Ovary (tissue), 9 donors: ENCODE measurements around the gene MLPH. TPM values are rescaled to one million over a fixed set of nuclear protein-coding genes. Genes with fewer than 3 reads are reported as not detected.
A peak's percentile ranks its signal among the peaks of the same experiment; 100 is the strongest.

ENCODE experiments used
- DNase-seq, 5 donors: peaks; one replicate each; pipeline ENCODE4 v3.0.0-alpha.2; 2019 to 2020
- H3K27ac ChIP-seq, 2 donors: fragments of 200-600 bp; one replicate each; pipeline versions ENCODE4 v1.5.1 to v1.8.0; 2019 to 2022
- H3K27me3 ChIP-seq: fragments of 200-600 bp; one replicate; pipeline ENCODE4 v1.8.0; 2022
- H3K36me3 ChIP-seq: fragments of 200-600 bp; sonication (generic); one replicate; pipeline ENCODE4 v1.5.1; 2019
- H3K4me1 ChIP-seq: one replicate; pipeline ENCODE4 v1.8.1; 2013; ENCODE audit warnings: mild to moderate bottlenecking, moderate library complexity; ENCODE audit not compliant: insufficient read depth
- H3K4me3 ChIP-seq: fragments of 200-600 bp; sonication (generic); one replicate; pipeline ENCODE4 v1.5.1; 2017
- H3K9me3 ChIP-seq, 2 donors: fragments of 200-600 bp in 1 of 2; sonication (generic) in 1 of 2; one replicate each; pipeline versions ENCODE4 v1.5.1 to v1.8.1; 2013 to 2019; ENCODE audit warnings: mild to moderate bottlenecking in 1 of 2, moderate library complexity in 1 of 2
- EP300 ChIP-seq: sonication (generic); formaldehyde crosslinking; IDR thresholded peaks from one replicate; pipeline ENCODE4 v1.6.1; 2017; ENCODE audit warnings: antibody characterized with exemption
- POLR2A ChIP-seq: fragments of 450-650 bp; IDR thresholded peaks from one replicate; pipeline ENCODE4 v1.6.1; 2017; ENCODE audit warnings: antibody characterized with exemption, mild to moderate bottlenecking, moderate library complexity
- WGBS, 3 donors: extraction: QIAGEN DNeasy Blood & Tissue Kit in 1 of 3; methylation state at CpG; one replicate each; pipeline versions ENCODE4 v1.1.5 to v1.1.7; 2013 to 2017; 5-methylcytosine and 5-hydroxymethylcytosine counted together
- intact Hi-C, 4 donors: fragments of 100-400 bp; cut with DNase I; formaldehyde crosslinking; loops; one replicate each; pipeline versions ENCODE4 v1.11.0 to v1.15.1; 2022 to 2023
- polyA plus RNA-seq, 2 donors: library from polyadenylated mRNA; stranded (reverse); fragments of 200-250 nt in 1 of 2; fragments of 350-450 nt in 1 of 2; fragmentation: Illumina TruSeq in 1 of 2; extraction: RNeasy Lipid Tissue Mini Kit (QIAGEN cat#74804) in 1 of 2; gene quantifications; one replicate each; pipeline ENCODE4 v1.2.3, GENCODE V29; 2013 to 2014
- total RNA-seq, 7 donors: library from RNA; depleted of rRNA in 2 of 7; stranded (reverse); fragments of >200 nt in 2 of 7; fragmentation: NEBNext Ultra II Directional in 3 of 7; extraction: Animal tissue kit (Norgen Biotek cat#: 25700) in 3 of 7; gene quantifications; one replicate each; pipeline versions ENCODE4 v1.1.0 to v1.2.4, GENCODE V29; 2016 to 2023
- TF ChIP-seq, protein P1 (sequence below), 3 donors: fragments of 450-650 bp in 2 of 3; fragments of 200-600 bp in 1 of 3; IDR thresholded peaks; one replicate each; pipeline versions ENCODE4 v1.5.1 to v1.8.0; 2016 to 2022; ENCODE audit warnings: antibody characterized with exemption in 3 of 3, mild to moderate bottlenecking in 1 of 3
- donor health status: DM: no; HTN: no; CAD: no; lungs with moderate emphysema.
- donor health status: DM: no; HTN: no; CAD: no.
- donor health status: Bipolar disorder and iron deficiency.
- donor health status: DM: yes; HTN: yes; CAD: no.
- donor health status: DM: no; HTN: no; CAD: no.
- donor health status: DM: yes; HTN: yes; CAD: no.

Gene MLPH
- total and polyA plus RNA-seq, 9 donors: 7.8 to 67.5 (median 23.3) TPM

- DNase-seq: no peak
- H3K36me3 ChIP-seq: no peaks in the 10 kb centered on the region
- no peak overlapping the region for H3K27ac ChIP-seq
- intact Hi-C loops: loop anchor here in 1 of 4 donors (5.0 kb wide), 1 partner anchor 45 kb away; no protein-coding TSS in a partner anchor
- no peaks in the 10 kb centered on the region for H3K9me3 ChIP-seq
- TF ChIP-seq EP300 (no peak), POLR2A (no peak)
- TF ChIP-seq, protein P1, sequence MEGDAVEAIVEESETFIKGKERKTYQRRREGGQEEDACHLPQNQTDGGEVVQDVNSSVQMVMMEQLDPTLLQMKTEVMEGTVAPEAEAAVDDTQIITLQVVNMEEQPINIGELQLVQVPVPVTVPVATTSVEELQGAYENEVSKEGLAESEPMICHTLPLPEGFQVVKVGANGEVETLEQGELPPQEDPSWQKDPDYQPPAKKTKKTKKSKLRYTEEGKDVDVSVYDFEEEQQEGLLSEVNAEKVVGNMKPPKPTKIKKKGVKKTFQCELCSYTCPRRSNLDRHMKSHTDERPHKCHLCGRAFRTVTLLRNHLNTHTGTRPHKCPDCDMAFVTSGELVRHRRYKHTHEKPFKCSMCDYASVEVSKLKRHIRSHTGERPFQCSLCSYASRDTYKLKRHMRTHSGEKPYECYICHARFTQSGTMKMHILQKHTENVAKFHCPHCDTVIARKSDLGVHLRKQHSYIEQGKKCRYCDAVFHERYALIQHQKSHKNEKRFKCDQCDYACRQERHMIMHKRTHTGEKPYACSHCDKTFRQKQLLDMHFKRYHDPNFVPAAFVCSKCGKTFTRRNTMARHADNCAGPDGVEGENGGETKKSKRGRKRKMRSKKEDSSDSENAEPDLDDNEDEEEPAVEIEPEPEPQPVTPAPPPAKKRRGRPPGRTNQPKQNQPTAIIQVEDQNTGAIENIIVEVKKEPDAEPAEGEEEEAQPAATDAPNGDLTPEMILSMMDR (IDR thresholded peaks at IDR 0.05): no peak
- 20 to 28% (median 25%) methylated on average over 11 of the region's 11 CpGs for WGBS, 3 donors
- peaks cover 14% of the 10 kb centered on the region for H3K4me1 ChIP-seq
- no peaks in the 10 kb centered on the region for H3K27me3 ChIP-seq
- no peak overlapping the region for H3K4me3 ChIP-seq
Measured at GRCh38 chr2:237556773-237557632, 70.0 kb downstream of the MLPH start.

- intact Hi-C loops: loop anchor here in 1 of 4 donors (5.0 kb wide), 1 partner anchor 45 kb away; no protein-coding TSS in a partner anchor
- peak in 1 of 5 donors; percentile 10 for DNase-seq
- no peak for TF ChIP-seq EP300
- no peak for TF ChIP-seq POLR2A
- TF ChIP-seq, protein P1 (IDR thresholded peaks at IDR 0.05): no peak
- Histone ChIP-seq H3K4me1 (peaks cover 14% of the 10 kb centered on the region), H3K36me3 (no peaks in the 10 kb centered on the region), H3K9me3 (no peaks in the 10 kb centered on the region), H3K27me3 (no peaks in the 10 kb centered on the region), H3K4me3 (no peak overlapping the region), H3K27ac (no peak overlapping the region)
- 32 to 41% (median 36%) methylated on average over 4 of the region's 4 CpGs for WGBS, 3 donors
Measured at GRCh38 chr2:237557633-237558015, 70.6 kb downstream of the MLPH start.

GRCh38 chr2:237558961-237559641 lies 72.0 kb downstream of the MLPH start:
- Histone ChIP-seq H3K4me1 (peaks cover 14% of the 10 kb centered on the region), H3K27ac (no peak overlapping the region), H3K36me3 (no peaks in the 10 kb centered on the region), H3K27me3 (no peaks in the 10 kb centered on the region), H3K9me3 (no peaks in the 10 kb centered on the region), H3K4me3 (no peak overlapping the region)
- 23 to 26% (median 24%) methylated on average over 22 of the region's 22 CpGs for WGBS, 3 donors
- DNase-seq: peak; percentile 80 to 93 (median 87)
- no peak for TF ChIP-seq EP300
- TF ChIP-seq, protein P1 (IDR thresholded peaks at IDR 0.05): peak in 1 of 3 donors; percentile 7
- intact Hi-C loops: loop anchor here in 1 of 4 donors (5.0 kb wide), 1 partner anchor 47 kb away; no protein-coding TSS in a partner anchor

- intact Hi-C loops: loop anchor here in 1 of 4 donors (2.0 kb wide), 1 partner anchor 44 kb away; no protein-coding TSS in a partner anchor
- H3K4me3 ChIP-seq: no peak overlapping the region
- TF ChIP-seq, protein P1 (IDR thresholded peaks at IDR 0.05): no peak
- no peak for TF ChIP-seq POLR2A
- no peak for TF ChIP-seq EP300
- H3K36me3 ChIP-seq: no peaks in the 10 kb centered on the region
- peaks cover 14% of the 10 kb centered on the region for H3K4me1 ChIP-seq
- no peaks in the 10 kb centered on the region for H3K27me3 ChIP-seq
- H3K9me3 ChIP-seq: no peaks in the 10 kb centered on the region
- 84 to 92% (median 91%) methylated on average over 7 of the region's 7 CpGs for WGBS, 3 donors
- DNase-seq: peak in 2 of 5 donors; percentile 22 to 37
- H3K27ac ChIP-seq: no peak overlapping the region
Measured at GRCh38 chr2:237561221-237561620, 74.2 kb downstream of the MLPH start.
